B cell (primary cell): ENCODE measurements around the gene HEXIM1. TPM values are rescaled to one million over a fixed set of nuclear protein-coding genes. Genes with fewer than 3 reads are reported as not detected.
A peak's percentile ranks its signal among the peaks of the same experiment; 100 is the strongest.

Experiments used
- ATAC-seq: fragments of 200-7000 bp; cut with Tn5 transposase; one replicate; pipeline ENCODE4 v1.10.0; 2021; ENCODE audit warnings: low read depth, mild to moderate bottlenecking, moderate number of reproducible peaks, moderate library complexity
- CTCF ChIA-PET: fragments of 350-600 bp; sonication (Branson Sonifier 250); formaldehyde crosslinking; loops from one replicate; lab custom pipeline; 2021; ENCODE audit warnings: antibody characterized with exemption, inconsistent platforms; lab: Charles Lee
- POLR2A ChIA-PET: fragments of 350-600 bp; sonication (Branson Sonifier 250); formaldehyde crosslinking; loops from one replicate; lab custom pipeline; 2021; ENCODE audit warnings: antibody characterized with exemption; lab: Charles Lee
- DNase-seq: peaks from one replicate; pipeline ENCODE4 v3.0.0; 2013
- H2AFZ ChIP-seq: 2 replicates; pipeline ENCODE4 v1.6.1; 2012; ENCODE audit warnings: mild to moderate bottlenecking, low read depth, low read length; ENCODE audit not compliant: insufficient read depth, poor library complexity, severe bottlenecking
- H3K27ac ChIP-seq, 2 donors: 1 replicate in 1 of 2; 2 replicates in 1 of 2; pipeline ENCODE4 v1.5.1; 2012 to 2013; ENCODE audit warnings: low read length in 2 of 2, mild to moderate bottlenecking in 2 of 2, moderate library complexity in 1 of 2
- H3K27me3 ChIP-seq, 4 experiments: fragments of 200-600 bp in 1 of 4; sonication (generic) in 1 of 4; replicated peaks in 1 of 4; 1 replicate in 2 of 4; 2 replicates in 2 of 4; pipeline versions ENCODE4 v1.6.1 to v1.7.0; 2013 to 2016; ENCODE audit warnings: low read length in 3 of 4, mild to moderate bottlenecking in 2 of 4, mixed read lengths in 1 of 4, moderate library complexity in 1 of 4; ENCODE audit not compliant: insufficient read depth in 4 of 4, control insufficient read depth in 3 of 4; ENCODE audit errors: control extremely low read depth in 1 of 4
- H3K36me3 ChIP-seq, 2 experiments: replicated peaks in 1 of 2; 1 replicate in 1 of 2; 2 replicates in 1 of 2; pipeline versions ENCODE4 v1.6.1 to v1.7.1; 2013; ENCODE audit warnings: low read length in 1 of 2; ENCODE audit not compliant: insufficient read depth in 2 of 2, control insufficient read depth in 1 of 2; ENCODE audit errors: control extremely low read depth in 1 of 2, extremely low read depth in 1 of 2
- H3K4me1 ChIP-seq, 2 donors: fragments of 200-600 bp in 1 of 2; sonication (generic) in 1 of 2; 1 replicate in 1 of 2; 2 replicates in 1 of 2; pipeline versions ENCODE4 v1.5.1 to v1.6.1; 2013 to 2017; ENCODE audit warnings: low read length in 2 of 2; ENCODE audit not compliant: control insufficient read depth in 2 of 2, insufficient read depth in 2 of 2
- H3K4me2 ChIP-seq: replicated peaks from 2 replicates; pipeline ENCODE3; 2012; ENCODE audit warnings: mild to moderate bottlenecking, low read depth, low read length; ENCODE audit not compliant: poor library complexity, severe bottlenecking
- H3K4me3 ChIP-seq, 5 experiments: fragments of 200-600 bp in 1 of 5; sonication (generic) in 1 of 5; 1 replicate in 3 of 5; 2 replicates in 2 of 5; pipeline versions ENCODE4 v1.5.1 to v1.7.0; 2011 to 2016; ENCODE audit warnings: low read length in 4 of 5, mild to moderate bottlenecking in 4 of 5, low read depth in 2 of 5, control low read depth in 1 of 5, moderate library complexity in 1 of 5; ENCODE audit not compliant: insufficient read depth in 1 of 5; ENCODE audit errors: control extremely low read depth in 1 of 5, extremely low read depth in 1 of 5
- H3K79me2 ChIP-seq: fragments of 200-600 bp; sonication (generic); one replicate; pipeline ENCODE4 v1.6.0; 2016; ENCODE audit warnings: low read length; ENCODE audit not compliant: control insufficient read depth, insufficient read depth
- H3K9ac ChIP-seq: fragments of 200-600 bp; sonication (generic); 2 replicates; pipeline ENCODE4 v1.6.1; 2017; ENCODE audit warnings: mild to moderate bottlenecking, low read length, moderate library complexity
- H3K9me3 ChIP-seq, 3 donors: one replicate each; pipeline versions ENCODE4 v1.6.1 to v1.7.1; 2013; ENCODE audit warnings: low read length in 2 of 3; ENCODE audit not compliant: control insufficient read depth in 2 of 3, insufficient read depth in 1 of 3; ENCODE audit errors: control extremely low read depth in 1 of 3
- H4K20me1 ChIP-seq: 2 replicates; pipeline ENCODE4 v1.6.0; 2012; ENCODE audit warnings: mild to moderate bottlenecking, low read length; ENCODE audit not compliant: insufficient read depth, control insufficient read depth, poor library complexity, severe bottlenecking
- H3K27ac Mint-ChIP-seq: one replicate; pipeline ENCODE4 v1.8.0; 2021; ENCODE audit warnings: mixed read lengths
- H3K27me3 Mint-ChIP-seq: one replicate; pipeline ENCODE4 v1.8.0; 2021; ENCODE audit warnings: mixed read lengths
- H3K4me1 Mint-ChIP-seq: one replicate; pipeline ENCODE4 v1.8.0; 2021; ENCODE audit warnings: mixed read lengths
- H3K4me3 Mint-ChIP-seq: one replicate; pipeline ENCODE4 v1.8.0; 2021; ENCODE audit warnings: mixed read lengths
- H3K9me3 Mint-ChIP-seq: one replicate; pipeline ENCODE4 v1.8.0; 2022; ENCODE audit warnings: mixed read lengths; ENCODE audit not compliant: insufficient read depth
- CTCF ChIP-seq: fragments of 200-600 bp; IDR thresholded peaks from one replicate; pipeline ENCODE4 v1.8.0; 2022; ENCODE audit warnings: antibody characterized with exemption, mild to moderate bottlenecking
- EZH2 ChIP-seq: IDR thresholded peaks from 2 replicates; pipeline ENCODE4 v1.6.1; 2012; ENCODE audit warnings: borderline replicate concordance, low read depth, mild to moderate bottlenecking, moderate library complexity, low read length; ENCODE audit not compliant: insufficient read depth, poor library complexity, severe bottlenecking
- WGBS: methylation state at CpG from one replicate; pipeline ENCODE4 v1.1.5; 2013; ENCODE audit warnings: missing lambda C conversion rate; ENCODE audit not compliant: insufficient coverage; 5-methylcytosine and 5-hydroxymethylcytosine counted together
- intact Hi-C: fragments of 100-400 bp; cut with micrococcal nuclease; formaldehyde crosslinking; loops from one replicate; pipeline ENCODE4 v1.10.0; 2022
- polyA plus RNA-seq: library from polyadenylated mRNA; depleted of rRNA; stranded (reverse); fragments of >200 nt; gene quantifications from 2 replicates; pipeline ENCODE4 v1.2.3, GENCODE V29; 2012
- total RNA-seq, 2 donors: library from RNA; stranded (reverse); fragments of 120-200 nt in 1 of 2; gene quantifications; 1 replicate in 1 of 2; 2 replicates in 1 of 2; pipeline versions ENCODE4 v1.2.3 to v1.2.4, GENCODE V29; 2013 to 2022

Gene HEXIM1
- total and polyA plus RNA-seq, 2 donors (not counting 1 experiment from before 2014, with no cell fraction given), result 23.7 to 48.9 TPM

GRCh38 chr17:45170280-45170930, 22.1 kb downstream of the HEXIM1 start:
- POLR2A ChIA-PET, result interaction anchor here (0.5 to 3.6 kb wide), 4 partner anchors 9 to 21 kb away, joined by 3 to 23 read pairs (median 13); partner anchors contain the start of genes HEXIM1 and HEXIM2
- Histone ChIP-seq H3K9me3 (no peaks in the 10 kb centered on the region), H2AFZ (no peak overlapping the region), H3K79me2 (no peaks in the 10 kb centered on the region), H3K36me3 (no peaks in the 10 kb centered on the region), H3K4me3 (no peak overlapping the region), H3K9ac (no peak overlapping the region), H3K4me1 (peaks cover 11 to 16% of the 10 kb centered on the region in 2 donors), H3K27me3 (no peaks in the 10 kb centered on the region), H3K27ac (no peak overlapping the region), H3K4me2 (no peak overlapping the region), H4K20me1 (no peaks in the 10 kb centered on the region)
- no peak overlapping the region for H3K4me3 Mint-ChIP-seq
- WGBS, result 92% methylated on average over 11 of the region's 12 CpGs
- TF ChIP-seq CTCF (no peak), EZH2 (no peak)
- ATAC-seq, result no peak
- intact Hi-C loops, result no loop called here
- peak overlapping the region; percentile 50 for H3K27ac Mint-ChIP-seq
- no peak for DNase-seq
- no peaks in the 10 kb centered on the region for H3K9me3 Mint-ChIP-seq
- H3K4me1 Mint-ChIP-seq, result peaks cover 12% of the 10 kb centered on the region
- no peaks in the 10 kb centered on the region for H3K27me3 Mint-ChIP-seq
- CTCF ChIA-PET, result interaction anchor here (0.9 to 1.4 kb wide), 2 partner anchors 21 to 35 kb away, joined by 4 to 5 read pairs; partner anchors contain the start of gene ACBD4

DNA sequence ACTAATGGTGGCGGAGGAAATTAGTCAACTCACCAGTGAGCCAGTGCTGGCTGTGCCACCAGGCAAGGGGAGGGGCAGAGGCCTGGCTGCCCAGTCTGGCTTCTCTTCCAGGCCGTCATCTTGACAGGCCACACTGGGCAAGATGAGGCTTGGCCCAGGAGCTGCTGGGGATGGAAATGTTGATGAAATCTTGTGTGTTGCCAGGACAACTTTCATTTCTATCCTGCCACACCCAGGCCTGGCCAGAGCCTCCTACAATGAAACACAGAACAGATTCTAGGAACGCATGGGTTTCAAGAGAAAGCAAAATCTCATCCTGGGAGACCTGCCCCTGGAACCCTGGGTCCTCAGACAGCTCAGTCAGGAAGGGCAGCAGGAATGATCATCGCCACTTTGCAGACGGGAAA, 22.7 kb downstream of the HEXIM1 start:
- ChIA-PET POLR2A (interaction anchor here (0.6 to 3.6 kb wide), 3 partner anchors 9 to 22 kb away, joined by 3 to 23 read pairs (median 23); partner anchors contain the start of genes HEXIM1 and HEXIM2), CTCF (interaction anchor here (0.9 to 3.0 kb wide), 2 partner anchors 26 to 36 kb away, joined by 4 to 23 read pairs; partner anchors contain the start of gene ACBD4)
- no peaks in the 10 kb centered on the region for H3K27me3 Mint-ChIP-seq
- no peaks in the 10 kb centered on the region for H3K27me3 ChIP-seq
- no peak overlapping the region for H3K27ac ChIP-seq
- no peak overlapping the region for H3K9ac ChIP-seq
- WGBS, result 85% methylated on average over 4 of the region's 5 CpGs
- no peak for TF ChIP-seq CTCF
- no peak for TF ChIP-seq EZH2
- no peak for DNase-seq
- H3K4me2 ChIP-seq, result no peak overlapping the region
- H3K4me3 ChIP-seq, result no peak overlapping the region
- peak overlapping the region; percentile 50 for H3K27ac Mint-ChIP-seq
- H3K9me3 ChIP-seq, result no peaks in the 10 kb centered on the region
- peaks cover 12% of the 10 kb centered on the region for H3K4me1 Mint-ChIP-seq
- H3K79me2 ChIP-seq, result no peaks in the 10 kb centered on the region
- H3K36me3 ChIP-seq, result no peaks in the 10 kb centered on the region
- peaks cover 11 to 16% of the 10 kb centered on the region in 2 donors for H3K4me1 ChIP-seq
- H3K4me3 Mint-ChIP-seq, result peak overlapping the region; percentile 23
- ATAC-seq, result no peak
- intact Hi-C loops, result no loop called here
- H3K9me3 Mint-ChIP-seq, result no peaks in the 10 kb centered on the region
- no peak overlapping the region for H2AFZ ChIP-seq
- H4K20me1 ChIP-seq, result no peaks in the 10 kb centered on the region
